ENCODE results near the gene PKP4.

The PKP4 gene

GRCh38 chr2:158629116-158629515 lies 172.4 kb downstream of the PKP4 start:
- Histone ChIP-seq H3K9ac (ENCODE audit: low read depth, low read length) (no peak overlapping the region), H3K4me3 (ENCODE audit: low read length) (no peak overlapping the region), H3K27me3 (ENCODE audit: insufficient read depth, low read length) (no peaks in the 10 kb centered on the region), H3K36me3 (ENCODE audit: insufficient read depth, low read length) (peaks cover 74% of the 10 kb centered on the region), H3K4me1 (ENCODE audit: insufficient read depth, low read length) (no peaks in the 10 kb centered on the region), H3K9me3 (ENCODE audit: insufficient read depth, low read depth, low read length) (no peaks in the 10 kb centered on the region), H3K27ac (ENCODE audit: low read depth, low read length) (no peak overlapping the region)
- WGBS: 96% methylated on average over 5 of the region's 5 CpGs

DNA sequence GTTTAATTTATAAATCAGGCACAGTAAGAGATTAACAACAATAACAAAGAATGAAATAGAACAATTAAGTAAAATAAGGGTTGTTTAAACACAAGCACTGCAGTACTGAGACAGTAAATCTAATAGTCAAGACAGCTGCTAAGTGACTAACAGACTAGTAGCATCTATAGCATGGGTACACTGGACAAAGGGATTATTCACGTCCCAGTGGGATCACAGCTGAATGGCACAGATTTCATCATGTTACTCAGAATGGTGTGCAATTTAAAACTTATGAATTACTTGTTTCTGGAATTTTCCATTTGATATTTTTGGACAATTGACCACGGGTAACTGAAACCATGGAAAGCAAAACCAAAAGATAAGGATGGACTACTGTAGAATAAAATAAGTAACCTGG lies 176.5 kb downstream of the PKP4 start:
- Histone ChIP-seq H3K9ac (ENCODE audit: low read depth, low read length) (no peak overlapping the region), H3K4me1 (ENCODE audit: insufficient read depth, low read length) (no peaks in the 10 kb centered on the region), H3K36me3 (ENCODE audit: insufficient read depth, low read length) (peaks cover 82% of the 10 kb centered on the region), H3K27ac (ENCODE audit: low read depth, low read length) (no peak overlapping the region), H3K27me3 (ENCODE audit: insufficient read depth, low read length) (no peaks in the 10 kb centered on the region), H3K4me3 (ENCODE audit: low read length) (no peak overlapping the region), H3K9me3 (ENCODE audit: insufficient read depth, low read depth, low read length) (no peaks in the 10 kb centered on the region)
- WGBS: 92% methylated on average over 2 of the region's 2 CpGs

DNA sequence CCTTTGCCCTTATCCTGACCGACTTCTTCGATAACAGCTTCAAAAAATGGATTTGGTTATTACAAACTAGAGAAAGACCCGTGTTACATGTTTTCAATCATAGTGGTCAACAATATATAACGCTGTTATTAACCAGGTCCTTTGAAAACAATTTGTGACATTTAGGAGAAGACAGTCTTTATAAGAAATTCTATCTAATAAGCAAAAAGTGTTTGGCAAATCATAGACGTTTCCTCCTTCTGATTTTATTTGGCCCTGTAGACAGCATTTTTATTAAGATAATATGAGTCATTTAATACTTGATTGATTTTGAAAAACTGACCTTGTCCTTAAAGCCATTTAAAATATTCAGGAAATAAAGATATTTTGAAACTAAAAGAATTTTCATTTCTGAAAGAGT lies 177.9 kb downstream of the PKP4 start:
- Histone ChIP-seq H3K4me3 (ENCODE audit: low read length) (no peak overlapping the region), H3K4me1 (ENCODE audit: insufficient read depth, low read length) (no peaks in the 10 kb centered on the region), H3K9me3 (ENCODE audit: insufficient read depth, low read depth, low read length) (no peaks in the 10 kb centered on the region), H3K27ac (ENCODE audit: low read depth, low read length) (no peak overlapping the region), H3K9ac (ENCODE audit: low read depth, low read length) (no peak overlapping the region), H3K27me3 (ENCODE audit: insufficient read depth, low read length) (no peaks in the 10 kb centered on the region), H3K36me3 (ENCODE audit: insufficient read depth, low read length) (peaks cover 84% of the 10 kb centered on the region)
- WGBS: 97% methylated on average over 4 of the region's 5 CpGs

DNA sequence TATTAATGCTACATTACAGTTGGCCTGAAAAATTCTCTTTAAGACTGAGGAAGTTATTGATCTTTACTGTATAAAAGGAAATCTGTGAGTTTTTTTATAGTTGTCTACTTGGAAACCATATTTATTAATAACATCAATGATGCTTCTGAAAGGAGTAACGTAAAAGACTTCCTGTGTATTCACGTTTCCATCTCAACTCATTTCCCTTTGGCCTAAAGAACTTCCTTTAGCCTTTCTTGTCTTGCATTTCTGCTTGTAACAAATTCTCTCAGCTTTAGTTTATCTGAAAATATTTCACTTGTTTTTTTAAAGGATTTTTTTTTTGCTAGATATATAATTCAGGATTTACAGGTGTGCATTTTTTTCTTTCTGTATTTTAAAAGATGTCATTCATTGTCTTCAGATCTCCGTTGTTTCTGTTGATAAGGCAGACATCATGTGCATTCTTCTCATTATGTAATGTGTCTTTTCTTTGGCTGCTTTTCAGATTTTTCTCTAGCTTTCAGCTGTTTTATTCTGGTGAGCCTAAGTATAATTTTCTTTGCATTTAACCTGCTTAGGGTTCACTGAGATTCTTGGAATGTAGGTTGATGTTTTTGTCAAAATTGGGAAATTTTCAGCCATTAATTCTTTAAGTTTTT lies 179.3 kb downstream of the PKP4 start:
- Histone ChIP-seq H3K36me3 (ENCODE audit: insufficient read depth, low read length) (peaks cover 93% of the 10 kb centered on the region), H3K27me3 (ENCODE audit: insufficient read depth, low read length) (no peaks in the 10 kb centered on the region), H3K9me3 (ENCODE audit: insufficient read depth, low read depth, low read length) (no peaks in the 10 kb centered on the region), H3K27ac (ENCODE audit: low read depth, low read length) (no peak overlapping the region), H3K4me3 (ENCODE audit: low read length) (no peak overlapping the region), H3K9ac (ENCODE audit: low read depth, low read length) (no peak overlapping the region), H3K4me1 (ENCODE audit: insufficient read depth, low read length) (no peaks in the 10 kb centered on the region)
- 97% methylated on average over 3 of the region's 3 CpGs for WGBS

GRCh38 chr2:158637357-158637756 lies 180.6 kb downstream of the PKP4 start:
- Histone ChIP-seq H3K9me3 (ENCODE audit: insufficient read depth, low read depth, low read length) (no peaks in the 10 kb centered on the region), H3K4me3 (ENCODE audit: low read length) (no peak overlapping the region), H3K9ac (ENCODE audit: low read depth, low read length) (no peak overlapping the region), H3K27me3 (ENCODE audit: insufficient read depth, low read length) (no peaks in the 10 kb centered on the region), H3K36me3 (ENCODE audit: insufficient read depth, low read length) (peaks cover 87% of the 10 kb centered on the region), H3K4me1 (ENCODE audit: insufficient read depth, low read length) (no peaks in the 10 kb centered on the region), H3K27ac (ENCODE audit: low read depth, low read length) (no peak overlapping the region)
- WGBS: 95% methylated on average over 7 of the region's 7 CpGs

GRCh38 chr2:158644139-158644538 lies 187.4 kb downstream of the PKP4 start:
- Histone ChIP-seq H3K36me3 (ENCODE audit: insufficient read depth, low read length) (peaks cover 51% of the 10 kb centered on the region), H3K4me1 (ENCODE audit: insufficient read depth, low read length) (no peaks in the 10 kb centered on the region), H3K27ac (ENCODE audit: low read depth, low read length) (no peak overlapping the region), H3K9me3 (ENCODE audit: insufficient read depth, low read depth, low read length) (no peaks in the 10 kb centered on the region), H3K4me3 (ENCODE audit: low read length) (no peak overlapping the region), H3K9ac (ENCODE audit: low read depth, low read length) (no peak overlapping the region), H3K27me3 (ENCODE audit: insufficient read depth, low read length) (no peaks in the 10 kb centered on the region)
- WGBS: 72% methylated on average over 4 of the region's 4 CpGs

GRCh38 chr2:158645299-158645698 lies 188.5 kb downstream of the PKP4 start:
- Histone ChIP-seq H3K9ac (ENCODE audit: low read depth, low read length) (no peak overlapping the region), H3K36me3 (ENCODE audit: insufficient read depth, low read length) (peaks cover 40% of the 10 kb centered on the region; the same call in 1 of the 2 replicates), H3K4me3 (ENCODE audit: low read length) (no peak overlapping the region), H3K27me3 (ENCODE audit: insufficient read depth, low read length) (no peaks in the 10 kb centered on the region), H3K9me3 (ENCODE audit: insufficient read depth, low read depth, low read length) (no peaks in the 10 kb centered on the region), H3K27ac (ENCODE audit: low read depth, low read length) (no peak overlapping the region), H3K4me1 (ENCODE audit: insufficient read depth, low read length) (no peaks in the 10 kb centered on the region)
- WGBS: 97% methylated on average over 6 of the region's 6 CpGs

DNA sequence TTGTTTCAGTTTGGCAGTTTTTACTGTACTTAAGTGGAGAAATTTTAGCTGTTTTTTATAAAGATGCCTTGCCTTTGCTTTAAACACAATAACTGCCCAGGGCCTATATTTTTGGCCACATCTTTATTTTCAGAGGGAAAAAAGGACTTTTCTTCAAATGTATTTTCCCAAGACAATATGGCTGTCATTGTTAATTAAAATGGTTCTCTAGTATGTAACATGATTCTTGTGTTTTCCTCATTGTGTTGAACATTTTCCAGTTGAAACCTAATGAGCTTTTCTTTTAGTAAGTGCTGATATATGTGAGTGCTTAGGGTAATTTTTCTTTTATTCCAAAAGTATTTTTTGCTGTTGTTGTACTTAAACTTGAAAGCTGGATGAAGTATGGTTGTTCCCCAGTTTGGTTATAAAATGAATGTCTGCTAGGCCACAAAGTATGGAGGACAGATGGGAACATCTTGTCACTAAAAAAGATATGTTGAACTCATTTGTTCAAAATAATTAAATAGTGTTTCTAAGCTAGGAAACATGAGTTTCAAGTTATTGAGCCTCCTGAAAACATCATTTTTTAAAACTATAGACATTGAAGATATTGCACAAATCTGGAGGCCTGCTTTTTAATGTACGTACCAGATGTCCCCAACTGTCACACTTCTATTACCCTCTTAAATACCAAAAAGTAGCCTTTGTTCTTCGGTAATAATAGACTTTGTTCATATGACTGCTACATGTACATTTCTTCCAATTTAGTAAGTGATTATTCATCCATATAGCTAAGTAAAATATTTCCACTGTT lies 190.9 kb downstream of the PKP4 start:
- 92% methylated on average over 2 of the region's 2 CpGs for WGBS
- H3K4me3 ChIP-seq (ENCODE audit: low read length): no peak overlapping the region

DNA sequence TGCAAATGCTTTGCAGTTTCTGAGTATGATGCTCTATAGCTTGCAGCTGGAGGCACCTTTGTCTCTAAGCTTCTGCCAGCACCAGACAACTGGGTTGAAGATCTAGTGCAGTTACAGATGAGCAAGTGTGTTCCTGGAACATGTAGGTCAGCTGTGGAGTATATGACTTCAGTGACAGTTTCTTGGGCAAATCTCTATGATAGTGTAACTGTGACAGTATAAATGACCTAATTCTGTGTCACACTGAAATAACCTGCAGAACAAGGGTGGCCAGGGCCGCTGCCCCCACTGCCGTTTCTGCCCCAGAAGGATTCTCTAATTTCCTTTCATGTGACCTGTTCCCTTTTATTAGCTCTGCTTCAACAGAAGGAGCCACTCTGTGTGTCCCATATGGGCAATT lies 193.1 kb downstream of the PKP4 start:
- H3K27ac ChIP-seq (ENCODE audit: low read depth, low read length): no peak overlapping the region
- 97% methylated on average over 2 of the region's 2 CpGs for WGBS
- H3K36me3 ChIP-seq (ENCODE audit: insufficient read depth, low read length): peaks cover 20% of the 10 kb centered on the region; the same call in 1 of the 2 replicates
- no peaks in the 10 kb centered on the region for H3K9me3 ChIP-seq (ENCODE audit: insufficient read depth, low read depth, low read length)
- H3K27me3 ChIP-seq (ENCODE audit: insufficient read depth, low read length): no peaks in the 10 kb centered on the region
- H3K4me3 ChIP-seq (ENCODE audit: low read length): no peak overlapping the region
- H3K9ac ChIP-seq (ENCODE audit: low read depth, low read length): no peak overlapping the region
- no peaks in the 10 kb centered on the region for H3K4me1 ChIP-seq (ENCODE audit: insufficient read depth, low read length)

More for the DNA sequence above, 190.9 kb downstream of the PKP4 start:
- no peak overlapping the region for H3K27ac ChIP-seq (ENCODE audit: low read depth, low read length)
- no peak overlapping the region for H3K9ac ChIP-seq (ENCODE audit: low read depth, low read length)
- no peaks in the 10 kb centered on the region for H3K27me3 ChIP-seq (ENCODE audit: insufficient read depth, low read length)
- no peaks in the 10 kb centered on the region for H3K9me3 ChIP-seq (ENCODE audit: insufficient read depth, low read depth, low read length)
- peaks cover 27% of the 10 kb centered on the region; the same call in 1 of the 2 replicates for H3K36me3 ChIP-seq (ENCODE audit: insufficient read depth, low read length)
- H3K4me1 ChIP-seq (ENCODE audit: insufficient read depth, low read length): no peaks in the 10 kb centered on the region

- Histone ChIP-seq H3K27ac (ENCODE audit: low read depth, low read length) (no peak overlapping the region), H3K4me1 (ENCODE audit: insufficient read depth, low read length) (no peaks in the 10 kb centered on the region), H3K9ac (ENCODE audit: low read depth, low read length) (no peak overlapping the region), H3K9me3 (ENCODE audit: insufficient read depth, low read depth, low read length) (no peaks in the 10 kb centered on the region), H3K4me3 (ENCODE audit: low read length) (no peak overlapping the region), H3K36me3 (ENCODE audit: insufficient read depth, low read length) (0 out of 2 replicates have a peak, but pooled peaks cover 15% of the 10 kb centered on the region), H3K27me3 (ENCODE audit: insufficient read depth, low read length) (no peaks in the 10 kb centered on the region)
- WGBS: 93% methylated on average over 6 of the region's 6 CpGs
Observed at GRCh38 chr2:158650646-158651357, 194.1 kb downstream of the PKP4 start.

Data from HUES64 (cell line).